HFF-Myc (cell line): Measurements from ENCODE around the gene TBX18.

ENCODE experiments used
- DNase-seq: peaks from one replicate; pipeline ENCODE4 v3.0.0-alpha.2; 2011; ENCODE audit warnings: low read depth; ENCODE audit errors: extremely low read depth
- H3K4me3 ChIP-seq: replicated peaks from 2 replicates; pipeline ENCODE4 v1.5.1; 2011; ENCODE audit warnings: low read depth, mild to moderate bottlenecking, control low read depth, low read length
- TF ChIP-seq, protein P1 (sequence below): IDR thresholded peaks from 2 replicates; pipeline ENCODE4 v1.5.1; 2012; ENCODE audit warnings: mild to moderate bottlenecking, low read depth, low read length, control low read depth; ENCODE audit errors: missing control alignments

The TBX18 gene

DNA sequence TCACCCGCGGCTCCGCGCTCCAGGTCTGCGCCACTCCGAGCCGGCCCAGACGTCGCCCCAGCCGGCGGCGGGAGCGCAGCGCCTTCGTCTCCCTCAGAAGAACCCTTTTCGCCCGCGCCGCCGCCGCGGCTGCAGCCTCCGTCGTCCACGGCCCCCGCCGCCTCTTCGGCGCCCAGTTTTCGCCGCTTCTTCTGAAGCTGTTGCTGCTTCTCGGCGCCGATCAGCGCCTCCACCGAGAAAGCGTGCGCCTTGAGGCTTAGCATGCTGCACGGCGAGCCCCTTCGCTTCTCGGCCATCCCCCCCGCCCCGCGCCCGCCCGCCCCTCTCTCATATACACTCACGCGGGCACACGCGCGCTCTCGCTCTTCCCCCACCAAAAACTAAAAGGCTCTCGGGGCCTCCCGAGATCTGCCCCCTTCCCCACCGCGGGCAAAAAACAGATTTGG, 489 bp downstream of the TBX18 start:
- TF ChIP-seq, protein P1, sequence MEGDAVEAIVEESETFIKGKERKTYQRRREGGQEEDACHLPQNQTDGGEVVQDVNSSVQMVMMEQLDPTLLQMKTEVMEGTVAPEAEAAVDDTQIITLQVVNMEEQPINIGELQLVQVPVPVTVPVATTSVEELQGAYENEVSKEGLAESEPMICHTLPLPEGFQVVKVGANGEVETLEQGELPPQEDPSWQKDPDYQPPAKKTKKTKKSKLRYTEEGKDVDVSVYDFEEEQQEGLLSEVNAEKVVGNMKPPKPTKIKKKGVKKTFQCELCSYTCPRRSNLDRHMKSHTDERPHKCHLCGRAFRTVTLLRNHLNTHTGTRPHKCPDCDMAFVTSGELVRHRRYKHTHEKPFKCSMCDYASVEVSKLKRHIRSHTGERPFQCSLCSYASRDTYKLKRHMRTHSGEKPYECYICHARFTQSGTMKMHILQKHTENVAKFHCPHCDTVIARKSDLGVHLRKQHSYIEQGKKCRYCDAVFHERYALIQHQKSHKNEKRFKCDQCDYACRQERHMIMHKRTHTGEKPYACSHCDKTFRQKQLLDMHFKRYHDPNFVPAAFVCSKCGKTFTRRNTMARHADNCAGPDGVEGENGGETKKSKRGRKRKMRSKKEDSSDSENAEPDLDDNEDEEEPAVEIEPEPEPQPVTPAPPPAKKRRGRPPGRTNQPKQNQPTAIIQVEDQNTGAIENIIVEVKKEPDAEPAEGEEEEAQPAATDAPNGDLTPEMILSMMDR, result no peak
- DNase-seq, result no peak
- H3K4me3 ChIP-seq, result peak overlapping the region; percentile 81

DNA sequence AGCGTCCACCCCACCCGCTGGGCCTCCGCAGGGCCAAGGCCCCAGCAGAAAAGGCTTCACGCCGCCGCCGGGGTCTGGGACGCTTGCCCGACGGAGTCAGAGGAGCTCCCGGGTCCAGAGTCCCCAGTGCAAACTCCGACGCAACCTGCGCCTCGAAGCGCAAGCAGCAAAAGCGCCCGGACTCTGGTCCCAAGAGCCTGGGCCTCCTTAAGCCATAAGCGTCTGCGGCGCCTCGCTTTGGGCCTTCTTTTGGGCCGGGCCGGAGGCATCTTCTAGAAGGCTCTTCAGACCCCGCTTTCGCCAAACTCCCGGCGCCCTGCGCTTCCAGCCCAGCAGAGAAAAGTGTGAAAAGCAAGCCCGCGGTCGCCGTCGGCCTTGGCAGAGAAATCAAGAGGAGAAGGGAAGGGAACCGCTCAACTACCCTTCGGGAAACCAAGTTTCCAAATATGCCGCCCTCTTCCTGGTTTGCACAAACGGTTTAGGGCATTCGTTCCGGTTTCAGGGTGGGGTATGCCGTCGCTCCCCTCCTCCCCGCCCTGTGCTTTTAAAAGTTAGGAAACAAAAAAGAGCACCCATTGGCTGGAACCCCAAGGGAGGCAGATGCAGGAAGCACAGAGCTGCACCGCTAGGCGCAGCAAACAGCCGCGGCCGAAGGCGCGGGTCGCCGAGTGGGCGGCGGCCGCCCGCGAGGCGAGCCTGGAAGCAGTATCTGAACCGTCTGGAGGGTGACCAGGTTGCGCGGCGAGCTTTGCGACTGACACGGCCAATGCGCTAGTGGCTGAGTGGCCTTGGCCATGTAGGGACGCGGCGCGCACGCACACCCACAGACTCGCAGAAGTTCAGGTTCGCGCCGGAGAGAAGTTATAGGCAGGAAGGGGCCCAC, 1.2 kb downstream of the TBX18 start:
- peak; percentile 84 for DNase-seq
- TF ChIP-seq, protein P1, result no peak
- H3K4me3 ChIP-seq, result peak overlapping the region; percentile 81

DNA sequence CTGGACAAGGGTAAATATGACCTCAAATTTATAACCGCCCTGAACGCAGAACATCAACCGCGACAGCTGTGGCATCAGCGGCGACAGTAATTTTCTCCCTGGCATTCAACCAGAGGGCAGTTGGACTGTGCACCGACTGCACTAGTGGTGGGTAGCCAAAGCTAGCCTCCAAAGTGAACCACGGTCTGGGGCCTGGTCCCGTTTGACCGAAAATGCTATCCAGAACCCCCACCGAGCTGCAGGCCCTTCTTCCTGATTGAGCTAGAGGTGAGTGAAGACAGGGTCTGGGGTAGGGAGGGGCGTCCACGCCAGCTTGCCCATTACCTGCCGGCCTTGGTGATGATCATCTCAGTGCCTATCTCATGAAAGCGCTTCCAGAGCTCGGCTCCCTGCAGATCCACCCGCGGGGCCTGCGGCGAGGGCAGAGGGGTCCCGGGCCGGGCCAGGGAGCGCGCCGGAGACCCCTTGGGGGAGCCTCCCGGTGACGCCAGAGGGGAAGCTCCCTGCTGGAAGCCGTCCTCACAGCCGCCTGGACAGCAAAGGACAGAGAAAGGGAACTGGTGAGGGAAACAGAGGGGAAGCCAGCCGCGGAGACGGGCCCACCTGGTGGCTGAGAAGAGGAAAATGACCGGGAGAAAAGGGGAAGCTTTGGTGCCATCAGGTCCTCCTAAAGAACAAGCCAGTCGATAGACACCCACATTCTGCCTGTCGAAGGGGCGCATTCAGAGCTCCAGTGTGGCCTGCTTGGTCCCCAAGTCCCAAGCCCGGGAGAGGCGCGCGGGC, 2.0 kb downstream of the TBX18 start:
- H3K4me3 ChIP-seq, result peak overlapping the region; percentile 81
- TF ChIP-seq, protein P1, result no peak

DNA sequence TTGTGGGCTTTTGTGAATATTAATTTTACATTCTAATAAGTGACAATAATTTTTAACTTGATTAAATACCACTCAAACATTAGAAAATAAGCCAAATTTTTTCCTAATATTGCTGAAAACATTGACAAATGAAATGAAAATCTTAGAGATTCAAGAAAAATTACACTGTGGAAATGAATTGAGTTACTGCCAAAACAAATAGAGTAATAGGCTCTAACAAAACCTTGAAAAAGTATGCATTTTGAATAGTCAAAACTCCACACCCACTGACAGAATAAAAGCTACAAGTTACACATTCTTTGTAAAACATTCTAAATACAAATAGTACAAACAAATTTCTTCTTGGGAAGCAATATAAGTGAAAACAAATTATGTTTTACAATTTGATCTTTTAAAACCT, 5.9 kb downstream of the TBX18 start:
- DNase-seq, result no peak
- TF ChIP-seq, protein P1, result no peak
- H3K4me3 ChIP-seq, result no peak overlapping the region

More for the DNA sequence above, 2.0 kb downstream of the TBX18 start:
- no peak for DNase-seq

DNA sequence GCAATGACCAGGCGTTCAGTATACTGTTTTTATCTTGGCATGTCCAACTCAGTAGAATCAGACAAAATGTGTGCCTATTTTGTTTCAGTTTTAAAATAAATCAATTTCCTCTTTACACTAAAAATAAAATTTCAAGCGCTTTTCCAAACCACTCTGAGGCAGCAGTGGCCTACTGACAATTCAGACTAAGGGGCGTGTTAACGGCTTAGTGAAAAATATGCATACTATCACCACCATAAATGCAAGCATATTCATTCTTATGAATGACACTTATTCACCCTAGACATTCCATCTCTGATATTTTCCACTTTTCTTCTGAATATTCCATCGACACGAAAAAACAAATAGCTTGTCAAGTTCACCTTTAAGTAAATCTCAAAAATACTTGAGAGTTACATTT, 7.5 kb downstream of the TBX18 start:
- DNase-seq, result no peak
- TF ChIP-seq, protein P1, result no peak
- H3K4me3 ChIP-seq, result no peak overlapping the region

DNA sequence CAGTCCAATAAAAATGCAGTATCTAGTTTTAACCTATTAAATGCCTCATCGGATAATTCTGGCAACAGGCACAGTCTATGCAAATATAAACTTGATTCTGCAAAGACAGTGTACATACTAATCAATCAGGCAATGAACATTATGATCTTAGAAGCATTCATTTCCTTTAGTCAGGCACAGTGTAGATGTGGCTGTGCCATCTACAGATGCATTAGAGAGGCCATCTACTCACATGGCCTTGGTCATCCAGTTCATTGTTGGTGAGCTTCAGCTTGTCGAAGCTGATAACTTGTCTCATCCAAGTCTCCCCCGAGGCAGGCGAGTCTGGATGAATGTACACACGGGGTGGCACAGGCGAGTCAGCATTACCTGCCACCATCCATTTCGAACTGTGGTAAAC, 7.9 kb downstream of the TBX18 start:
- TF ChIP-seq, protein P1, result no peak
- H3K4me3 ChIP-seq, result no peak overlapping the region
- no peak for DNase-seq
